Osteocyte (in vitro differentiated cells): ENCODE data around the gene JADE1. TPM values are rescaled to one million over a fixed set of nuclear protein-coding genes. Genes with fewer than 3 reads are reported as not detected.

Experiments
- DNase-seq: peaks from one replicate; pipeline ENCODE4 v3.0.0; 2021; ENCODE audit warnings: mixed read lengths; ENCODE audit not compliant: unreplicated experiment; ENCODE audit errors: extremely low spot score
- H3K27ac Mint-ChIP-seq: one replicate; pipeline ENCODE4 v1.8.0; 2021; ENCODE audit warnings: mild to moderate bottlenecking, mixed read lengths; ENCODE audit not compliant: unreplicated experiment
- H3K27me3 Mint-ChIP-seq: one replicate; pipeline ENCODE4 v1.8.0; 2021; ENCODE audit warnings: mixed read lengths; ENCODE audit not compliant: unreplicated experiment
- H3K36me3 Mint-ChIP-seq: one replicate; pipeline ENCODE4 v1.8.0; 2021; ENCODE audit warnings: mixed read lengths; ENCODE audit not compliant: unreplicated experiment
- H3K4me1 Mint-ChIP-seq: one replicate; pipeline ENCODE4 v1.8.0; 2021; ENCODE audit warnings: mixed read lengths; ENCODE audit not compliant: unreplicated experiment
- H3K4me3 Mint-ChIP-seq: one replicate; pipeline ENCODE4 v1.8.0; 2021; ENCODE audit warnings: mild to moderate bottlenecking, moderate library complexity, mixed read lengths; ENCODE audit not compliant: unreplicated experiment
- H3K9me3 Mint-ChIP-seq: one replicate; pipeline ENCODE4 v1.8.0; 2021; ENCODE audit warnings: mixed read lengths; ENCODE audit not compliant: unreplicated experiment
- CTCF ChIP-seq: fragments of 200-600 bp; sonication (generic); IDR thresholded peaks from 2 replicates; pipeline ENCODE4 v1.5.0; 2021; ENCODE audit warnings: antibody characterized with exemption, mild to moderate bottlenecking, moderate library complexity
- total RNA-seq: library from RNA; stranded (reverse); gene quantifications from 2 replicates; pipeline ENCODE4 v1.2.1, GENCODE V29; 2021

JADE1 gene
- total RNA-seq, 1 donor from 2014 or later, result 19.7 TPM

GRCh38 chr4:128869776-128870509 is 60.4 kb downstream of the JADE1 start:
- Mint-ChIP-seq H3K27me3 (no peaks in the 10 kb centered on the region), H3K9me3 (no peaks in the 10 kb centered on the region), H3K27ac (no peak overlapping the region), H3K4me1 (no peaks in the 10 kb centered on the region), H3K36me3 (peaks cover 37% of the 10 kb centered on the region), H3K4me3 (no peak overlapping the region)
- TF ChIP-seq CTCF, result no peak
- DNase-seq, result no peak

GRCh38 chr4:128871948-128872347 is 62.4 kb downstream of the JADE1 start:
- DNase-seq, result no peak
- H3K36me3 Mint-ChIP-seq, result peaks cover 32% of the 10 kb centered on the region
- no peak for TF ChIP-seq CTCF
- H3K9me3 Mint-ChIP-seq, result no peaks in the 10 kb centered on the region
- H3K27ac Mint-ChIP-seq, result no peak overlapping the region
- H3K4me3 Mint-ChIP-seq, result no peak overlapping the region
- H3K4me1 Mint-ChIP-seq, result no peaks in the 10 kb centered on the region
- no peaks in the 10 kb centered on the region for H3K27me3 Mint-ChIP-seq

- Mint-ChIP-seq H3K27ac (no peak overlapping the region), H3K9me3 (no peaks in the 10 kb centered on the region), H3K4me3 (no peak overlapping the region), H3K4me1 (peaks cover 1% of the 10 kb centered on the region), H3K36me3 (peaks cover 19% of the 10 kb centered on the region), H3K27me3 (no peaks in the 10 kb centered on the region)
- DNase-seq, result no peak
- no peak for TF ChIP-seq CTCF
Observed at GRCh38 chr4:128876200-128876599, 66.7 kb downstream of the JADE1 start.

GRCh38 chr4:128877934-128878333 is 68.4 kb downstream of the JADE1 start:
- H3K27ac Mint-ChIP-seq, result no peak overlapping the region
- no peak overlapping the region for H3K4me3 Mint-ChIP-seq
- peaks cover 1% of the 10 kb centered on the region for H3K4me1 Mint-ChIP-seq
- no peak for DNase-seq
- no peaks in the 10 kb centered on the region for H3K27me3 Mint-ChIP-seq
- H3K36me3 Mint-ChIP-seq, result peaks cover 9% of the 10 kb centered on the region
- H3K9me3 Mint-ChIP-seq, result no peaks in the 10 kb centered on the region
- no peak for TF ChIP-seq CTCF

GRCh38 chr4:128879283-128879682 is 69.8 kb downstream of the JADE1 start:
- DNase-seq, result no peak
- Mint-ChIP-seq H3K27me3 (no peaks in the 10 kb centered on the region), H3K36me3 (peaks cover 10% of the 10 kb centered on the region), H3K4me3 (no peak overlapping the region), H3K4me1 (peaks cover 1% of the 10 kb centered on the region), H3K27ac (no peak overlapping the region), H3K9me3 (no peaks in the 10 kb centered on the region)
- no peak for TF ChIP-seq CTCF
